Neural cell (in vitro differentiated cells): ENCODE results near the gene SLX4IP. TPM values are rescaled to one million over a fixed set of nuclear protein-coding genes. Genes with fewer than 3 reads are reported as not detected.

Experiments
- H2AFZ ChIP-seq: fragments of 200-600, 300-800 bp; sonication (generic), shearing (Covaris generic); 2 replicates; pipeline ENCODE4 v1.6.0; 2014; ENCODE audit warnings: low read depth, mild to moderate bottlenecking, antibody characterized with exemption, low read length, moderate library complexity
- H3F3A ChIP-seq: fragments of 200-600 bp; shearing (Covaris generic); 2 replicates; pipeline ENCODE4 v1.6.1; 2016; ENCODE audit warnings: mild to moderate bottlenecking, moderate library complexity, mixed read lengths, antibody characterized with exemption, low read length; ENCODE audit not compliant: insufficient read depth, poor library complexity, severe bottlenecking
- H3K27ac ChIP-seq: fragments of 200-600, 300-800 bp; sonication (generic), shearing (Covaris generic); 2 replicates; pipeline ENCODE4 v1.5.1; 2014; ENCODE audit warnings: mild to moderate bottlenecking, low read length, moderate library complexity
- H3K27me3 ChIP-seq: fragments of 300-800, 200-600 bp; sonication (generic), shearing (Covaris generic); 2 replicates; pipeline ENCODE4 v1.6.0; 2014; ENCODE audit warnings: mild to moderate bottlenecking, low read depth, low read length, moderate library complexity; ENCODE audit not compliant: insufficient read depth
- H3K36me3 ChIP-seq: fragments of 300-800, 200-600 bp; sonication (generic), shearing (Covaris generic); 2 replicates; pipeline ENCODE4 v1.5.1; 2014; ENCODE audit warnings: mild to moderate bottlenecking, antibody characterized with exemption, low read length, moderate library complexity; ENCODE audit not compliant: insufficient read depth
- H3K4me2 ChIP-seq: fragments of 300-800, 200-600 bp; sonication (generic), shearing (Covaris generic); 2 replicates; pipeline ENCODE4 v1.6.0; 2014; ENCODE audit warnings: mild to moderate bottlenecking, low read length
- H3K4me3 ChIP-seq: fragments of 300-800, 200-600 bp; sonication (generic), shearing (Covaris generic); 2 replicates; pipeline ENCODE4 v1.5.1; 2014; ENCODE audit warnings: mild to moderate bottlenecking, low read length, moderate library complexity
- H3K79me2 ChIP-seq: fragments of 200-600 bp; shearing (Covaris generic); replicated peaks from 2 replicates; pipeline ENCODE4 v1.6.0; 2014; ENCODE audit warnings: mild to moderate bottlenecking, low read length, moderate library complexity; ENCODE audit not compliant: insufficient read depth
- H3K9ac ChIP-seq: fragments of 300-800, 200-600 bp; sonication (generic), shearing (Covaris generic); 2 replicates; pipeline ENCODE4 v1.6.1; 2016; ENCODE audit warnings: mild to moderate bottlenecking, low read length, mixed read lengths
- H3K9me2 ChIP-seq: fragments of 200-600 bp; shearing (Covaris generic); 2 replicates; pipeline ENCODE4 v1.6.1; 2016; ENCODE audit warnings: mild to moderate bottlenecking, low read length, mixed read lengths; ENCODE audit not compliant: insufficient read depth
- H3K9me3 ChIP-seq: fragments of 200-600, 300-800 bp; sonication (generic), shearing (Covaris generic); 2 replicates; pipeline ENCODE4 v1.6.1; 2016; ENCODE audit warnings: mild to moderate bottlenecking, mixed run types, low read length, moderate library complexity, mixed read lengths
- H4K20me1 ChIP-seq: fragments of 200-600 bp; shearing (Covaris generic); 2 replicates; pipeline ENCODE4 v1.6.1; 2016; ENCODE audit warnings: mild to moderate bottlenecking, mixed run types; ENCODE audit not compliant: insufficient read depth
- EP300 ChIP-seq: fragments of 450-650 bp; conservative IDR thresholded peaks from 2 replicates; pipeline ENCODE4 v1.6.1; 2014; ENCODE audit warnings: antibody characterized with exemption, mild to moderate bottlenecking, moderate library complexity; ENCODE audit not compliant: poor library complexity, severe bottlenecking
- EZH2 ChIP-seq: fragments of 200-600, 300-800 bp; shearing (Covaris generic), sonication (generic); IDR thresholded peaks from 2 replicates; pipeline ENCODE4 v1.6.1; 2014; ENCODE audit warnings: antibody characterized with exemption, low read length, borderline replicate concordance, mild to moderate bottlenecking; ENCODE audit not compliant: insufficient read depth, poor library complexity, severe bottlenecking
- MXI1 ChIP-seq: fragments of 450-650 bp; conservative IDR thresholded peaks from 2 replicates; pipeline ENCODE4 v1.6.1; 2014; ENCODE audit warnings: antibody characterized with exemption, mild to moderate bottlenecking; ENCODE audit not compliant: poor library complexity, severe bottlenecking
- POLR2AphosphoS5 ChIP-seq: IDR thresholded peaks from 2 replicates; pipeline ENCODE4 v1.6.1; 2012
- RAD21 ChIP-seq: fragments of 450-650 bp; conservative IDR thresholded peaks from 2 replicates; pipeline ENCODE4 v1.6.1; 2014; ENCODE audit warnings: antibody characterized with exemption, mild to moderate bottlenecking, moderate library complexity
- SMC3 ChIP-seq: fragments of 450-650 bp; conservative IDR thresholded peaks from 2 replicates; pipeline ENCODE4 v1.6.1; 2014; ENCODE audit warnings: antibody characterized with exemption, mild to moderate bottlenecking, moderate library complexity; ENCODE audit not compliant: poor library complexity
- TAF1 ChIP-seq: IDR thresholded peaks from 2 replicates; pipeline ENCODE4 v1.6.1; 2012; ENCODE audit warnings: low read depth
- polyA plus RNA-seq: library from polyadenylated mRNA; depleted of rRNA; stranded (reverse); fragments of >200 nt; gene quantifications from 2 replicates; pipeline ENCODE4 v1.2.3, GENCODE V29; 2014
- TF ChIP-seq, protein P1 (sequence below): IDR thresholded peaks from 2 replicates; pipeline ENCODE4 v1.6.1; 2012; ENCODE audit warnings: borderline replicate concordance
- TF ChIP-seq, protein P2 (sequence below): fragments of 450-650 bp; IDR thresholded peaks from 2 replicates; pipeline ENCODE4 v1.5.1; 2014; ENCODE audit warnings: antibody characterized with exemption, mild to moderate bottlenecking, moderate library complexity; ENCODE audit not compliant: poor library complexity, severe bottlenecking

SLX4IP gene
- polyA plus RNA-seq, 1 donor from 2014 or later, result 6.4 TPM

DNA sequence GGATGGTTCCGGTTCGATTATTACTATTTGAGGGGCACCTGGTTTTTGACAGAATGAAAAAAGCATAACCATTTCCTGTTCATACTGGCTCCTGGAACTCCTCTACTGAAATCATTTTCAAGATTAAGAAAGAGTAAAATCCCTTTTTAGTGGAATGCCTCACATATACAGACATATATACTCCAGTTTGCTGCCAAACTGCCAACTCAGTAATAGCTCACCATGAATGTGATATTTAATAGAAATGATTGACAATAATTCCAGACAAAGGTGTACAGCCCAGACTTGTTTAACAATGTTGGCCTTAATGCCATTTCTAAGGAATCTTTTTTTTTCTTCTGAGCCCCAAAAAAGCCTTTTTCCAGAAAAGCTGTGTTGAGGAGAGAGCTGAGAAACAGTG lies 145.6 kb downstream of the SLX4IP start:
- no peak overlapping the region for H3K4me3 ChIP-seq
- no peaks in the 10 kb centered on the region for H3K79me2 ChIP-seq
- no peaks in the 10 kb centered on the region for H3K9me3 ChIP-seq
- TF ChIP-seq SMC3 (no peak), EP300 (no peak), POLR2AphosphoS5 (no peak), RAD21 (no peak), MXI1 (no peak), EZH2 (no peak), TAF1 (no peak)
- TF ChIP-seq, protein P1, sequence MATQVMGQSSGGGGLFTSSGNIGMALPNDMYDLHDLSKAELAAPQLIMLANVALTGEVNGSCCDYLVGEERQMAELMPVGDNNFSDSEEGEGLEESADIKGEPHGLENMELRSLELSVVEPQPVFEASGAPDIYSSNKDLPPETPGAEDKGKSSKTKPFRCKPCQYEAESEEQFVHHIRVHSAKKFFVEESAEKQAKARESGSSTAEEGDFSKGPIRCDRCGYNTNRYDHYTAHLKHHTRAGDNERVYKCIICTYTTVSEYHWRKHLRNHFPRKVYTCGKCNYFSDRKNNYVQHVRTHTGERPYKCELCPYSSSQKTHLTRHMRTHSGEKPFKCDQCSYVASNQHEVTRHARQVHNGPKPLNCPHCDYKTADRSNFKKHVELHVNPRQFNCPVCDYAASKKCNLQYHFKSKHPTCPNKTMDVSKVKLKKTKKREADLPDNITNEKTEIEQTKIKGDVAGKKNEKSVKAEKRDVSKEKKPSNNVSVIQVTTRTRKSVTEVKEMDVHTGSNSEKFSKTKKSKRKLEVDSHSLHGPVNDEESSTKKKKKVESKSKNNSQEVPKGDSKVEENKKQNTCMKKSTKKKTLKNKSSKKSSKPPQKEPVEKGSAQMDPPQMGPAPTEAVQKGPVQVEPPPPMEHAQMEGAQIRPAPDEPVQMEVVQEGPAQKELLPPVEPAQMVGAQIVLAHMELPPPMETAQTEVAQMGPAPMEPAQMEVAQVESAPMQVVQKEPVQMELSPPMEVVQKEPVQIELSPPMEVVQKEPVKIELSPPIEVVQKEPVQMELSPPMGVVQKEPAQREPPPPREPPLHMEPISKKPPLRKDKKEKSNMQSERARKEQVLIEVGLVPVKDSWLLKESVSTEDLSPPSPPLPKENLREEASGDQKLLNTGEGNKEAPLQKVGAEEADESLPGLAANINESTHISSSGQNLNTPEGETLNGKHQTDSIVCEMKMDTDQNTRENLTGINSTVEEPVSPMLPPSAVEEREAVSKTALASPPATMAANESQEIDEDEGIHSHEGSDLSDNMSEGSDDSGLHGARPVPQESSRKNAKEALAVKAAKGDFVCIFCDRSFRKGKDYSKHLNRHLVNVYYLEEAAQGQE, result no peak
- TF ChIP-seq, protein P2, sequence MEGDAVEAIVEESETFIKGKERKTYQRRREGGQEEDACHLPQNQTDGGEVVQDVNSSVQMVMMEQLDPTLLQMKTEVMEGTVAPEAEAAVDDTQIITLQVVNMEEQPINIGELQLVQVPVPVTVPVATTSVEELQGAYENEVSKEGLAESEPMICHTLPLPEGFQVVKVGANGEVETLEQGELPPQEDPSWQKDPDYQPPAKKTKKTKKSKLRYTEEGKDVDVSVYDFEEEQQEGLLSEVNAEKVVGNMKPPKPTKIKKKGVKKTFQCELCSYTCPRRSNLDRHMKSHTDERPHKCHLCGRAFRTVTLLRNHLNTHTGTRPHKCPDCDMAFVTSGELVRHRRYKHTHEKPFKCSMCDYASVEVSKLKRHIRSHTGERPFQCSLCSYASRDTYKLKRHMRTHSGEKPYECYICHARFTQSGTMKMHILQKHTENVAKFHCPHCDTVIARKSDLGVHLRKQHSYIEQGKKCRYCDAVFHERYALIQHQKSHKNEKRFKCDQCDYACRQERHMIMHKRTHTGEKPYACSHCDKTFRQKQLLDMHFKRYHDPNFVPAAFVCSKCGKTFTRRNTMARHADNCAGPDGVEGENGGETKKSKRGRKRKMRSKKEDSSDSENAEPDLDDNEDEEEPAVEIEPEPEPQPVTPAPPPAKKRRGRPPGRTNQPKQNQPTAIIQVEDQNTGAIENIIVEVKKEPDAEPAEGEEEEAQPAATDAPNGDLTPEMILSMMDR, result no peak
- no peak overlapping the region for H3K9ac ChIP-seq
- no peaks in the 10 kb centered on the region for H4K20me1 ChIP-seq
- no peaks in the 10 kb centered on the region for H3K27me3 ChIP-seq
- no peak overlapping the region for H2AFZ ChIP-seq
- no peak overlapping the region for H3K27ac ChIP-seq
- H3K9me2 ChIP-seq, result no peaks in the 10 kb centered on the region
- no peaks in the 10 kb centered on the region for H3F3A ChIP-seq
- no peak overlapping the region for H3K4me2 ChIP-seq
- no peaks in the 10 kb centered on the region for H3K36me3 ChIP-seq

DNA sequence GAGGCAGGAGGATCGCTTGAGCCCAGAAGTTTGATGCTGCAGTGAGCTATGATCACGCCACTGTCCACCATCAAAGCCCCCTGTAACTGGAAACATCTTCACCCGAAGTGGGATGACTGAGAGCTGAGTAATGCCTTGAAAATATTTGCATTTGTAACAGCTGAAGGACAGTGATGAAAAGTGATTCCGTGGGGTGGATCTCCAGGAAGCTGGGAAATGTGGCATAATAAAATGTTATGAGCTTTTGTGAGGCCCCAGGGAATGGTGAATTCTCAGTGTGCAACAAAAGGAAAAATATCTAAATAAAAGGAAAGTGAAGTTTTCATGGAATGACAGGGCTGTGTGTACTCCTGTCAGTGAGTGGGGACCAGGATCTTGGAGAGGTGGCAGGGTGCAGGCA lies 146.7 kb downstream of the SLX4IP start:
- no peak for TF ChIP-seq RAD21
- no peak for TF ChIP-seq TAF1
- TF ChIP-seq SMC3, result no peak
- no peak for TF ChIP-seq EP300
- TF ChIP-seq, protein P1, result peak; percentile 21
- H3K4me3 ChIP-seq, result no peak overlapping the region
- no peaks in the 10 kb centered on the region for H3K9me2 ChIP-seq
- no peak overlapping the region for H3K9ac ChIP-seq
- no peaks in the 10 kb centered on the region for H3K27me3 ChIP-seq
- no peaks in the 10 kb centered on the region for H3K9me3 ChIP-seq
- no peaks in the 10 kb centered on the region for H3K36me3 ChIP-seq
- no peaks in the 10 kb centered on the region for H3F3A ChIP-seq
- no peak overlapping the region for H2AFZ ChIP-seq
- H3K27ac ChIP-seq, result no peak overlapping the region
- H3K4me2 ChIP-seq, result no peak overlapping the region
- no peaks in the 10 kb centered on the region for H4K20me1 ChIP-seq
- H3K79me2 ChIP-seq, result no peaks in the 10 kb centered on the region
